SK-N-DZ (cell line): ENCODE data around the gene NUBPL.
"Not testable (repeated sequence)": the region's sequence is repeated elsewhere in the genome, so short reads cannot be mapped to it uniquely, and the experiment has no call there.

Source experiments
- DNase-seq: peaks from one replicate; pipeline ENCODE4 v3.0.0-alpha.2; 2015; ENCODE audit warnings: low spot score

The NUBPL gene

DNA sequence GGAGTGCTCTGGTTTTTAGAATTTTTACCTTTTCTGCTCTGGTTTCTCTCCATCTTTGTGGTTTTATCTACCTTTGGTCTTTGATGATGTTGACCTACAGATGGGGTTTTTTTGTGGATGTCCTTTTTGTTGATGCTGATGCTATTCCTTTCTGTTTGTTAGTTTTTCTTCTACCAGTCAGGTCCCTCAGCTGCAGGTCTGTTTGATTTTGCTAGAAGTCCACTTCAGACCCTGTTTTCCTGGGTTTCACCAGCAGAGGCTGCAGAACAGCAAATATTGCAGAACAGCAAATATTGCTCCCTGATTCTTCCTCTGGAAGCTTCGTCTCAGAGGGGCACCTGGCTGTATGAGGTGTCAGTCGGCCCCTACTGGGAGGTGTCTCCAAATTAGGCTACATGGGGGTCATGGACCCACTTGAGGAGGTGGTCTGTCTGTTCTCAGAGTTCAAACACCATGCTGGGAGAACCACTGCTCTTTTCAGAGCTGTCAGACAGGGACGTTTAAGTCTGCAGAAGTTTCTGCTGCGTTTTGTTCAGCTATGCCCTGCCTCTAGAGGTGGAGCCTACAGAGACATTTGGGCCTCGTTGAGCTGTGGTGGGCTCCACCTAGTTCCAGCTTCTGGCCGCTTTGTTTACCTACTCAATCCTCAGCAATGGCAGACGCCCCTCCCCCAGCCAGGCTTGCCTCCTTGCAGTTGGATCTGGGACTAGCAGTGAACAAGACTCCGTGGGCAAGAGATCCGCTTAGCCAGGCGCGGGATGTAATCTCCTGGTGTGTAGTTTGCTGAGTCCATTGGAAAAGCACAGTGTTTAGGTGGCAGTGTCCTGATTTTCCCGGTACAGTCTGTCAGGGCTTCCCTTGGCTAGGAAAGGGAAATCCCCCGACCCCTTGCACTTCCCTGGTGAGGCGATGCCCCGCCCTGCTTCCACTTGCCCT is 250.8 kb downstream of the NUBPL start:
- not testable (repeated sequence) for DNase-seq

DNA sequence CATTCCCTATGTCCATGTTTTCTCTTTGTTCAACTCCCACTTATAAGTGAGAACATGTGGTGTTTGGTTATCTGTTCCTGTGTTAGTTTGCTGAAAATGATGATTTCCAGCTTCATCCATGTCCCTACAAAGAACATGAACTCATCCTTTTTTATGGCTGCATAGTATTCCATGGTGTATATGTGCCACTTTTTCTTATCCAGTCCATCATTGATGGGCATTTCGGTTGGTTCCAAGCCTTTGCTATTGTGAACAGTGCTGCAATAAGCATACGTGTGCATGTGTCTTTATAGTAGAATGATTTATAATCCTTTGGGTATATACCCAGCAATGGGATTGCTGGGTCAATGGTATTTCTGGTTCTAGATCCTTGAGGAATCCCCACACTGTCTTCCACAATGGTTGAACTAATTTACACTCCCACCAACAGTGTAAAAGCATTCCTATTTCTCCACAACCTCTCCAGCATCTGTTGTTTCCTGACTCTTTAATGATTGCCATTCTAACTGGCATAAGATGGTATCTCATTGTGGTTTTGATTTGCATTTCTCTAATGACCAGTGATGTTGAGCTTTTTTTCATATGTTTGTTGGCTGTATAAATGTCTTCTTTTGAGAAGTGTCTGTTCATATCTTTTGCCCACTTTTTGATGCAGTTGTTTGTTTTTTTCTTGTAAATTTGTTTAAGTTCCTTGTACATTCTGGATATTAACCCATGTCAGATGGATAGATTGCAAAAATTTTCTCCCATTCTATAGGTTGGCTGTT is 252.7 kb downstream of the NUBPL start:
- not testable (repeated sequence) for DNase-seq

DNA sequence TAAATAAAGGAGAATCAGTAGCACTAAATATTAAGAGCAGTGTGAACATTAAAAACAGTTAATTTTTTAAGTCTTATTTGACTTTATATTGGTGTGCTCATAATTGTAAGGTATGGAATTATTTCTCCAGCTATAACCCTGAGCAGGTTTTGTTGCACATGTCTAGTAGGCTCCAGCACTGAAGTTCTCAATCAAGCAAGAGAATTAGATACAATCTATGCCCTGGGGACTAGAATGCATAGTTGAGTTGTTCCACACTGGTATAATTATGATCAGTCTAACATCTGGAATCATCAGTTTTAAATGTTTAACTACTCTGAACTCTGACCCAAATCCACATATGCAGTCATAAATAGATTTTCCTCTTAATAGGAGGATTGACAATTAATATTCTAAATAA is 258.1 kb downstream of the NUBPL start:
- no peak for DNase-seq

DNA sequence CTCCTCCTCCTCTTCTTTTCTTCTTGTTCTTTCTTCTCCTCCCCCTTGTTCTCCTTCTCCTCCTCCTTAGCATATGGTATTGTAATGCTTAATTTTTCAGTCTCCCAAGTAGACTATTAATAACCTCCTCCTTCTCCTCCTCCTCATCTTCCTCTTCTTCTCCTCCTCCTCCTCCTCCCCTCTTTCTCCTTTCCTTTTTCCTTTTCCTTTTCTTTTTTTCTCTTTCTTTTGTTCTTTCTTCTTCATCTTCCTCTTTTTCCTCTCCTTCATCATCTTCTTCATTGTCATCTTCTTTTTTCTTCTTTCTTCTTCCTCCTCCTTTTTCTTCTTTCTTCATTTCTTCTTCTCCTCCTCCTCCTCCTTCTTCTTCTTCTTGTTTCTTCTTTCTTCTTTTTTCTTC is 264.3 kb downstream of the NUBPL start:
- DNase-seq: no peak

DNA sequence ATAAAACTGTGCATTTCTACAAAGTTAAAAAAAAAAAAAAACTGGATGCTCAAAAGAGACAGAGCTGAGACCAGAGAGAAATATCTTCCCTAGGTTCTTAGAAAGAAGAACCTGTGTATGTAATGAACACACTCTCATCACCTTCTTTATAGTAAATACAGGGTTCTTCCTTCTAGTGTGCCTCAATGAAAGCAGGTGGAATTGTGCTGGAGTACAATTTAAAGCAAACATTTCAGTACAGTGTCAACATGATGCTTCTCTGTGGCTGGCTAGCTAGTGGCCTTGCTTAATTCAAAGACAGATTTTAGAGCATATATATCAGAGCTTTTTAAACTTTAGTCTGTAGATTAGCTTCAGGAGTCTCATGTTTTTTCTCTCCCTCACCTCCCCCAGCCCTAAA is 266.1 kb downstream of the NUBPL start:
- no peak for DNase-seq

DNA sequence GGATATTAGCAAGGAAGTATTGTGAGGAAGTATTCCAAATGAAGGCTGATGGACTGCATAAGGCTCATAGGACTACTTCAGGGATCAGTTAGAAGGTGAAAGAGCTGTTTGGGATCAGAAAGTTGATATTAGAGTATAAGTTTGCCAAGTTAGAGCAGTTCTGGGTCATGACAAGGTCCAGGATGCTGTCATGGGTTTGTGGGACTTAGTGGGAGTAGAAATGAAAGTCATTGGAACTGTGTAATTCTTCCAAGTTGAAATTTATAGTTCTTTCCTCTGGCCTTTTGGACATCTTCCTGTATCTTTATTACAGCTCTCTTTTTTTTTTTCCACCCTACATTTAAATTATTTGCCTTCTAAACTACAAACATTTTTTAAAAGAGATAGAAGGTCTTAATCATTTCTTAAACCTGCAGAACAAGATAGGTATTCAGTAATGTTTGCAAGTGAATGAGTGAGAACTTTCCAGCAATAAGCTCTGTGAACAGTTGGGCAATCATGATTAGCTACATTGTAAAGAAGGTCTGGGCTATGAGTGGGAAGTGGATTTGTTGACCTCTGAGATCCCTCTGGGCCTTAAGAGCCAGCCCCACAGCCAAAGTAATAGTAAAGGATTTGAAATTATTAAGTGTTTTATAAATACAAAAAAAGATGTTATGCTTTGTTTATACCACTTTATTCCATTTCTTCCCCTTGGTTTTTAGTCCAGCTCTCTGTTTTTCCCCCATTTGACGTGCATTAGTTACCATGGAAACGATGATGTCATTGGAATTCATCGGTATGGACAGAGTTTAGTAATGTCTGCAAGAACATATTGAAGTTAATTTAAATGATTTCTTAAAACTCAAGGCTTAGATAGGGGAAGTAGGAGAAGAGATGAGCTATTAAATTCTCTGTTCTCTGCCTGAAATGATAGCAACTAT is 268.0 kb downstream of the NUBPL start:
- no peak for DNase-seq

DNA sequence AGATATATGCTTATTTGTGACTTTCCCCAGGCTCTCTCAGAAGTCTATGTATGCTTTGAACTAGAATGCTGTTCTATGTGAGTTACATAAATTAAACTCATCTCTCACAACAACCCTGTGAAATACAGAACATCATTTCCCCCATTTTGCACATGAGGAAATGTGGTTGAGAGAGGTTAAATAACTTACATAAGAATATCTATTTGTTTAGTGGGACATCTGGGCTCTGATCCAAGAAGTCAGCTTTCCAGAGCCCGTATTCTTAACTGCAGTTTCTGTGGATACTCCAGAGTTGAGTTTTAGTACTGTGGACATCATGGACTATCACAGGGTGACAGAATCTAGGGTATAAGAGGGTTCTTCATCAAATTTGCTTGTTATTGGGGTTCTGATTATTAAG is 273.4 kb downstream of the NUBPL start:
- DNase-seq: no peak

DNA sequence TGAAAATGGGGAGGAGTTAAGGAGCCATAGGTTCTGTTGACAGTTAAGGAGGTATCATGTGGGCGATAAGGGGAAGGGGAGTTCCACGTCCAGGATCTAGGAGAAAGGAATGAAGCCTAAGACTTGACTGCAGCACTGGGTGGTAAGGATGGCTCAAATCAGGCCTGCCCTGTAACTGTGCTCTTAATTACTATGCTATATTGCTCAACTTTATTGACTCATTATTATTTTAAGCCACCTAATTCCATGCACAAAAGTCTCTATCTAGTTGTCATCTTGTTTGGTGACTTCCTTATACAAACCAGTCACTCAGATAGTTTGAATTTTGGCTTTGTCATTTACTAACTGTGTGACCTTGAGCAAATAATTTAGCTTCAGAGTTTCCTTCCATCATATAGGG is 273.8 kb downstream of the NUBPL start:
- no peak for DNase-seq

DNA sequence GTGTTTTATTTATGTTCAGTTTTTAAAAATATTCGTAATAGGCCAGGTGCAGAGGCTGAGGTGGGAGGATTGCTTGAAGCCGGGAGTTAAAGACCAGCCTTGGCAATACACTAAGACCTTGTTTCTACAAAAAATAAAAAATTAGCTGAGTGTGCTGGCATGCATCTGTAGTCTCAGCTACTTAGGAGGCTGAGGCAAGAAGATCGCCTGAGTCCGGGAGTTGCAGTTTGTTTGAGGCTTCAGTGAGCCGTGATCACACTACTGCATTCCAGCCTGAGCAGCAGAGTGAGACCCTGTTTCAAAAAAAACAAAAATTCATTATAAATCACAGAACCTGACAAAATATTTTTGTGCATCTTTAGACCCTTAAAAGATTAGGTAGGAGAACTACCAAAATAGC is 275.8 kb downstream of the NUBPL start:
- DNase-seq: no peak

DNA sequence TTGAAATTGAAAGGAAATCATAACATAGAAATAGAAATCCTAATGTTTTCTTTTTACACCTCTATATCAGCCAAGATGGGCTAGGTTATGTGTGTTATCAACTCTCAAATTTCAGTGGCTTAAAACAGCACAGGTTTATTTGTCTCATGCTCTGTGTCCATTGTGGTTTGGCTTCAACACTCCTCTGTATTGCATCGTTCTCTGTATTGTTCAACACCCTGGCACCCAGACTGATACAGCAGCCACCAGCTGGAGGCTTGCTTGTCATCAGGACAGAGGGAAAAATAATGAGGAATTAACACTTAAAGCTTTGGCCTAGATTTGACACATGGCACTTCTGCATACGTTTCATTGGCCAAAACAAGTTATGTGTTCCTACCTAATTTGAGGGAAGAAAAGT is 281.7 kb downstream of the NUBPL start:
- DNase-seq: no peak

DNA sequence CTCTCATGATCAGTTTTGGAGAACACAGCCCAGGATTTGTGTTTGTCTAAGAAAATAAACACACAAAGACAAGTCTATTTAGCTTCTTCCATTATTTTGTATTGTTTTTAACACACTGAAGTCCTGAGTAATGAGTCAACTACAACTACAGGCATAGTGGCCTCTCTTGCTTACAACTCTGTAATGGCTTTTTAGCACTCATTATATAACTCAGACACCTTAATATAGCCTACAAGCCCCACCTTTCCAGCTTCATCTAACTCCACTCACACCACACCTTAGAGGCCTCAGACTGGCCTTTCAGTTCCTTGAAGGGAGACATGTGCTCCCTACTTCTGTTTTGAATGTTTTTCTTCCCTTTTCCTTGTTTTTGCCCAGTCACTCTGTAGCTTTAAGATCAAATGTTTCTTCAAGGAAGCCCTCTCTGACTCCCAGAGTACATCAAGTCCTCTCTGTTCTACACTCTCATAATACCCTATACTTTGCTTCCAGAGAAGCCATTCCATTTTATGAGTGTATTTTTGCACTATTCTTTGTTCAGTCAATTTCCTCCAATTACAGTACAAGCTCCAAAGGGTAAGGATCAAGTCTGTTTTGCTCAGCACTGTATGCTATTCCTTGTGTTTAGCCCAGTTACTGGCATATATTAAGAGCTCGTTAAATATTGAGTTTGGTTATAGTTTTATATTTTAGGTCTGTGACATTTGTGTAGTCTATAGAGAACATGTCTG is 282.3 kb downstream of the NUBPL start:
- DNase-seq: no peak

DNA sequence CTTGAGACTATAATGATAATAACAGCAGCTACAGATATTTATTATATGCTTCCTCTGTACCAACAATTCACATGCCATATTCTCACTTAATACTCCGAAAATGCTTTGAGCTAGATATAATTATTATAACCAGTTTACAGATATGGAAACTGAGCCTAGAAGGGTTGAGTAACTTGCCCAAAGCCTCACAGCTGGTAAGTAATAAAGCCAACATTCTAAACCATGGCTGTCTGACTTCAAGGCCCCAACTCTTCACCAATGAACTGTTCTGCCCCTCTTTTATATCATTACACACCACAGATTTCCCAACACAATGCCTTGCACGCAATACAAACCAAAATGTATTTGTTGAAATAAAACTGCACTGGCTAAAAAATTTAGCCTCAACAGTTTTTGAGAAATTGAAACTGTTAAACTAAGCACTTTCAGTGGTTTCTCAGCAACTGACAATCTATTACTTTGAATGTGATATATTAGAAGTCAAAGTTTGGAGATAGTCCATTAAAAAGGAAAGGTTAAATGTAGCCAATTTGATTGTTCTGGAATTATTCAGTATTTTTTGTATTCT is 293.4 kb downstream of the NUBPL start:
- DNase-seq: no peak

DNA sequence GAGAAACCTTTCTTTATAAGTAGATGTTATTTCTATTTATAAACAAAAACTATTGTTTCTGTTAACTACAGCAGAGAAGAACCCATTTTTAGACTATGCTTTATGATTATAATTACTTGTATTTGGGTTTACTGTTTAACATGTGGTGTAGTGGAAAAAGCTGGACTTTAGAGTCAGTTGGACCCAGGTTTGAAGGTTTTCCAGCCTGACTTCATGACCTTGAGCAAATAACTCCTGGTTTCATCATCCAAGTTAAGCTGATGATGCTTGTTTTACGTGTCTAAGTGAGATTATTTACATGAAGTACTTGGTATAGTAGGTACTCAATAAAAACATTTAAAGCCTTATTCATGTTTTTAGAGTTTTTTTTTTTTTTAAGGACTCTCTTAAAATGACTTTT is 294.1 kb downstream of the NUBPL start:
- DNase-seq: no peak

DNA sequence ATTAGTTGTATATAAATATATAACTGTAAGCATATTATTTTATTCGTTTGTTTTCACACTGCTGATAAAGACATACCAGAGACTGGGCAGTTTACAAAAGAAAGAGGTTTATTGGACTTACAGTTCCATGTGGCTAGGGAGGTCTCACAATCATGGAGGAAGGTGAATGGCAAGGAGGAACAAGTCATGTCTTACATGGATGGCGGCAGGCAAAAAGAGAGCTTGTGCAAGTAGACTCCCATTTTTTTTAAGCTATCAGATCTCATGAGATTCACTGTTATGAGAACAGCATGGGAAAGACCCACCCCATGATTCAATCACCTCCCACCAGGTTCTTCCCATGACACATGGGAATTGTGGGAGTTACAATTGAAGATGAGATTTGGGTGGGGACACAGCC is 294.8 kb downstream of the NUBPL start:
- DNase-seq: not testable (repeated sequence)

DNA sequence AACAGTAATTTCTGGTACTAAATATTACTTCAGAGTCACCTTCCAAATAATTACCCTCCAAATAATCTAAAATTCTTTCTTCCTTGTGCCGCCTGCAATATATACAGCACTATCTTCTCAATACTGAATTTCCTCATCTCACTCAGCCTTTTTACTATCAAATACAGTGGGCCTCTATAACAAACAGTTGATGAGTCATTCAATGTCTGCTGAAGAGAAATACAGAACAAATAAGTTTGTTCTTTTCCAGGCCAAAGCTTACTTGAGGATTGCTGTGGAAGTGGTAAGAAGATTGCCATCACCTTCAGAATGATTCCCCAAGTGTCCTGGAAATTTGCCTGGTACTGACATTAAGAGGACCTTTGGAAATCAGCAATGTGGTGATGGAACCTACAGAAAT is 297.7 kb downstream of the NUBPL start:
- DNase-seq: no peak

DNA sequence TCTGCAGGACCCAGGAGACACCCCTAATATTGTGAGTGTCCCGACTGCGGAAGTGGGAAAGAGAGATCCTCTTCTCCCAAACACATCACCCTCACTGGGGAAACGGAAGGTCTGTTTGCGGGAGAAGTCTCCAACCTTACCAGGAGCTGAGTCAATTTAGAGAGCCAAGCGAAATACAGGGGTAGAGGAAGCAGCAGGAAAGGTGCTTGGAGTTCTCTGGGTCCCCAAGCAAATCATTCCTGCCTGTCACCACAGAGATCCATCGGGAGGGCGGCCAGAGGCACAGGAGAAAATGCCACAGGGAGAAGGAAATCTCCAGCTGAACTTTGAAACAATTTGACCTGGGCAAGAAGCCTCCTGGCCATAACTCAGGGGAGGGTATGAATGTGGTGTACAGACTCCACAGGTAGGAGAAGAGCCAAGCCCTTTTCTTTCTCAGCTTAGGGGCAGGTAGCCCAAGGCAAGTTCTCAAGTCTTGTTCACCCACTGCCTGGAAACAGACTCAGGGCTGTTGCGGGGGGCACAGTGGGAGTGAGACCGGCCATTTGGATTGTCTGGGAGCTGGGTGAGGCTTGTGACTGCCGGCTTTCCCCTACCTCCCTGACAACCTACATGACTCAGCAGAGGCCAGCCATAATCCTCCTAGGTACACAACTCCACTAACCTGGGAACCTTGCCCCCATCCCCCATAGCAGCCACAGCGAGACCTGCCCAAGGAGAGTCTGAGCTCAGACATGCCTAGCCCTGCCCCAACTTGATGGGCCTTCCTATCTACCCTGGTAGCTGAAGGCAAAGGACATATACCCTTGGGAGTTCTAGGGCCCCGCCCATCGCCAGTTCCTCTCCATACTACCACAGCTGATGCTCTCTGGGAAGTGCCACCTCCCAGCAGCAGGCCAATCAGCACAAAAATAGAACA is 304.0 kb downstream of the NUBPL start:
- no peak for DNase-seq

DNA sequence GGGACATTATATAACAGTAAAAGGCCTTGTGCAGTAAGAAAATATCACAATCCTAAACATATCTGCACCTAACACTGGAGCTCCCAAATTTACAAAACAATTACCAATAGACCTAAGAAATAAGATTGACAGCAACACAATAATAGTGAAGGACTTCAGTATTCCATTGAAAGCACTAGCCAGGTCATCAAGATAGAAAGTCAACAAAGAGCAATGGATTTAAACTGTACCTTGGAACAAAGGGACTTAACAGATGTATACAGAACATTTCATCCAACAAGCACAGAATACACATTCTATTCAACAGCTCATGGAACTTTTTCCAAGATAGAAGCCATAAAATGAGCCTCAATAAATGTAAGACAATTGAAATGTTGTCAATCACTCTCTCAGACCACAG is 306.4 kb downstream of the NUBPL start:
- no peak for DNase-seq

DNA sequence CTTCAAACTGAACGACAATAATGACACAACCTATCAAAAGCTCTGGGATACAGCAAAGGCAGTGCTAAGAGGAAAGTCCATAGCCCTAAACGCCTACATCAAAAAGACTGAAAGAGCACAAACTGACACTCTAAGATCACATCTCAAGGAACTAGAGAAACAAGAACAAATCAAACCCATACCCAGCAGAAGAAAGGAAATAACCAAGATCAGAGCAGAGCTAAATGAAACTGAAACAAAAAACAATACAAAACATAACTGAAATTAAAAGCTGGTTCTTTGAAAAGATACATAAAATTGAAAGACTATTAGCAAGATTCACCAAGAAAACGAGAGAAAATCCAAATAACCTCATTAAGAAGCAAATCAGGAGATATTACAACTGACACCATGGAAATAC is 306.9 kb downstream of the NUBPL start:
- not testable (repeated sequence) for DNase-seq

DNA sequence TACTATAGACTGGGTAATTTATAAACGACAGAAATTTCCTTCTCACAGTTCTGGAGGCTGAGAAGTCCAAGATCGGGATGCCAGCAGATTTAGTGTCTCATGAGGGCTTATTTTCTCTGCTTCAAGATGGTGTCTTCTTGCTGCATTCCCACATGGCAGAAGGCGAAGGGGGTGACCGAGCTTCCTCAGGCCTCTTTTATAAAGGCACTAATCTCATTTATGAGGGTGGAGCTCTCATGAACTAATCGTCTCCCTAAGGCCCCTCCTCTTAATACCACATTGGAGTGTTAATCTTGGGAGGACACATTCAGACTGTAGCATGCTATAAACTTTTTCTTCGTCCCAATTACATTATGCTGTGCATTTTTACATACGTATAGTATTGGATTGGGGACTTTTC is 315.5 kb downstream of the NUBPL start:
- DNase-seq: no peak
